ENCODE measurements around the gene ACVR1.
A peak's percentile ranks its signal among the peaks of the same experiment; 100 is the strongest.
"Not testable (repeated sequence)": the region's sequence is repeated elsewhere in the genome, so short reads cannot be mapped to it uniquely, and the experiment has no call there.

Gene ACVR1

DNA sequence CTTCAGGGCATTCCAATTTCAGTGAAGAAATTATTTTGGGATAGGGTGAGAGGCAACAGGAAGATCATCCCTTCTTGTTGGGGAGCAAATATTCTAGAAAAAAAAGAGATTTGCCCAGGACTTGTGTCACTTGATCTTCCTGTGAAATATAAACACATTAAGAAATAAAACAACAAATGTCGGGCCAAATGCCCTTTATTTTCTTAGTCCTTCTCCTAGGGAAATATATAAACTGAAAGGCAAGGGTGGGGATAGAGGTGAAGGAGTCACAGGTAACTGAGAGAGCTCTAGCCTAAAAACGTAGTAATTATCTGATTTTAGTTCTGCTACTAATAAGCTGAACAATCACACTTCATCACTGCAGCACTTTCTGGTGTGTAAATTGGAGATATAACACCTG, 142.9 kb downstream of the ACVR1 start:
- no peak for DNase-seq (ENCODE audit: low read depth)
- no peak overlapping the region for H3K4me3 ChIP-seq (ENCODE audit: low read length)
- TF ChIP-seq, protein P1, sequence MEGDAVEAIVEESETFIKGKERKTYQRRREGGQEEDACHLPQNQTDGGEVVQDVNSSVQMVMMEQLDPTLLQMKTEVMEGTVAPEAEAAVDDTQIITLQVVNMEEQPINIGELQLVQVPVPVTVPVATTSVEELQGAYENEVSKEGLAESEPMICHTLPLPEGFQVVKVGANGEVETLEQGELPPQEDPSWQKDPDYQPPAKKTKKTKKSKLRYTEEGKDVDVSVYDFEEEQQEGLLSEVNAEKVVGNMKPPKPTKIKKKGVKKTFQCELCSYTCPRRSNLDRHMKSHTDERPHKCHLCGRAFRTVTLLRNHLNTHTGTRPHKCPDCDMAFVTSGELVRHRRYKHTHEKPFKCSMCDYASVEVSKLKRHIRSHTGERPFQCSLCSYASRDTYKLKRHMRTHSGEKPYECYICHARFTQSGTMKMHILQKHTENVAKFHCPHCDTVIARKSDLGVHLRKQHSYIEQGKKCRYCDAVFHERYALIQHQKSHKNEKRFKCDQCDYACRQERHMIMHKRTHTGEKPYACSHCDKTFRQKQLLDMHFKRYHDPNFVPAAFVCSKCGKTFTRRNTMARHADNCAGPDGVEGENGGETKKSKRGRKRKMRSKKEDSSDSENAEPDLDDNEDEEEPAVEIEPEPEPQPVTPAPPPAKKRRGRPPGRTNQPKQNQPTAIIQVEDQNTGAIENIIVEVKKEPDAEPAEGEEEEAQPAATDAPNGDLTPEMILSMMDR (conservative IDR thresholded peaks at IDR 0.05; ENCODE audit: low read length) = no peak

DNA sequence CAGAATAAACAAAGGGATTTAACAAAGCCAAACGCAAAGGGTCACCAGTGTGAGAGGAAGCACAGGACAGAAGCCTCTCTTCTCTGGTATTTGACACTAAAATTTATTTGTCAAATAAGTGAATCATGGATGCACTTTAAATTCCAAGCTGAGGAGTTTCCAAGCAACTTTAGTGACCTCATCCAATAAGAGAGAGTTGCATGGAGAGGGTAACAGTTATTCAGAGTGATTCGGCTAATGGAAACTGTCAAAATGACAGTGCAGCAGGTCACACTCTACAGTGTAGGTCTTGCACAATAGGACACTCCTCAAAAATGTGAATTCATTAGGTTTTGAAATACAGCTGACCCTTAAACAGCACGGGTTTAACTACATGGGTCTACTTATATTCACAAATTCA, 143.5 kb downstream of the ACVR1 start:
- TF ChIP-seq, protein P1 (conservative IDR thresholded peaks at IDR 0.05; ENCODE audit: low read length) = no peak
- DNase-seq (ENCODE audit: low read depth) = peak; percentile 12
- H3K4me3 ChIP-seq (ENCODE audit: low read length) = no peak overlapping the region

DNA sequence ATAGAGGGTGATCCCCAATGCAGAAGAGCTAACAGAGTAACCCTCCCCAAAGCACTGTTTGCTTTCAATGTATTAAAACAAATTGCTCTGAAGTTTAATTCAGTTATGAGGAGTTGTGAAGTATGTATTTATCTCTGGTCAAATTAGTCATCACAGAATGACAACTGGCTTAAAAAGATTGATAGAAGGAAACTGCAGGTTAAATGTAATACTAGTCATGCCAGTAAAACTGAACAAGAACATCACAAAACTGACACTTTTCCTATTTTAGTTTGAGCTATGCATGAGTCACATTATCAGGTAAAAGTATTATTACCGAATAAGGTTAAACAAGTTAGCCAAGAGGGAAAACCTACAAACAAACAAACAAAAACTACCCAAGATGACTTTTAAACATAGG, 148.4 kb downstream of the ACVR1 start:
- H3K4me3 ChIP-seq (ENCODE audit: low read length) = no peak overlapping the region
- TF ChIP-seq, protein P1 (conservative IDR thresholded peaks at IDR 0.05; ENCODE audit: low read length) = no peak
- DNase-seq (ENCODE audit: low read depth) = no peak

DNA sequence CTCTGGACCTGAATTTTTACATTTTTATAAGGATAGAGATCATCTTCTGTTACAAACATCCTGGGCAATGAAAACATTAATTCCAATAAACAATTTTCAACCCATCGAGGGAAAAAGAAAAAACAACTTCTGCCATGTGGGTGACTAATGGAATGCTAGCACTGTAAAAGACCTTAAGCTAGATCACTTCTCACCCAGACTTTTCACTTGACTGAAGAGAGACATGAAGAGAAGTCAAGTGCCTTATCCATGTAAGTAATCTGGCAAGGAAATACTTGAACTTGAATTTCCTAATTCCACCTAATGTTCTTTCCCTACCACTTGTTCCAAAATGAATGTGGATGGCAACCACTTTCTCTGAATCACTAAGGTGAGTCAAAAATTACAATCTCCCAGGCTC, 149.2 kb downstream of the ACVR1 start:
- no peak for DNase-seq (ENCODE audit: low read depth)
- TF ChIP-seq, protein P1 (conservative IDR thresholded peaks at IDR 0.05; ENCODE audit: low read length) = no peak
- no peak overlapping the region for H3K4me3 ChIP-seq (ENCODE audit: low read length)

DNA sequence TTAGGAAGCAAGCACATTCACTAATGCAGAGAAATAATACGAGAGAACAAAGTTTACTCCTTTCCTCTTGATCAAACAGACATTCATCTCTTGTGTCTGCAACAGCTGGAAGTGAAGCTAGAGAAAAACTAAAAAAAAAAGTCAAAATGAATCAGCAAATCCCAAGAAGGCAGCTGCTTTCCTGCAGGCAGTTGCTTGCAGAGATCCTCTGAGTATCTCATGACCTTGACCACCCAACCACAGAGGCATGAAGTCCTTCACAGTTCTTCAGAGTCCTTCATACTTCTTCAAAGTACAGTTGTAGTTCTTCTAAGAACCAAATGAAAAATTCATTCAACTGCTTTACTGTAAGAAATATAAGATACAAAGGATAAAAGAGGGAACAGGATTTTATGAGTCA, 150.3 kb downstream of the ACVR1 start:
- H3K4me3 ChIP-seq (ENCODE audit: low read length) = no peak overlapping the region
- peak; percentile 3 for DNase-seq (ENCODE audit: low read depth)
- TF ChIP-seq, protein P1 (conservative IDR thresholded peaks at IDR 0.05; ENCODE audit: low read length) = no peak

DNA sequence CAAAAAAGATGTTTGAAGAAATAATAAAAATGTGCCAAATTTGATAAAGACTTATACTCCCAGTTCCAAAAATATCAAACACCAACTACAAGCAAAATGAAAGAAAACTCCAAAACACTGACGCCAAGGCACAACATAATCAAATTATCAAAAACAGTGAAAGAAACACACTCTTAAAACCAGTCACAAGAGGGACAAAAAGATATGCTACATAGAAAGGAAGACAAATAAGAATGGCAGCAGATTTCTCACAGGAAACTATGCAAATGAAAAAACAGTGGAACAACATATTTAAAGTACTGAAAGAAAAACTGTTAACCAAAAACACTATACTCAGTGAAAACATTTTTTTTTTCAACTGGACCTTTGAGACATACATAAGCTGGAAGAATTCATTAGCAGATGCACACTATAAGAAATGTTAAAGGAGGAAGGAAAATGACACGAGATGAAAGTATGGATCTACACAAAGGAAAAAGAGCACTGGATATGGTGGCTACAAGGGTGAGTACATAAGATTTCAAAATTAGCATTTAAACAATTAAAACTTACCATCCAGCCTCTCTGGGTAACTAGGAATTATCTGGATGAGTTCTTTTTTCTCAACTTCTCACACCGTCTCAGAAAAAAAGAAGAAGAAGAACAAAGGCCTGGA, 153.4 kb downstream of the ACVR1 start:
- DNase-seq (ENCODE audit: low read depth) = peak; percentile 21
- no peak overlapping the region for H3K4me3 ChIP-seq (ENCODE audit: low read length)
- TF ChIP-seq, protein P1 (conservative IDR thresholded peaks at IDR 0.05; ENCODE audit: low read length) = no peak

DNA sequence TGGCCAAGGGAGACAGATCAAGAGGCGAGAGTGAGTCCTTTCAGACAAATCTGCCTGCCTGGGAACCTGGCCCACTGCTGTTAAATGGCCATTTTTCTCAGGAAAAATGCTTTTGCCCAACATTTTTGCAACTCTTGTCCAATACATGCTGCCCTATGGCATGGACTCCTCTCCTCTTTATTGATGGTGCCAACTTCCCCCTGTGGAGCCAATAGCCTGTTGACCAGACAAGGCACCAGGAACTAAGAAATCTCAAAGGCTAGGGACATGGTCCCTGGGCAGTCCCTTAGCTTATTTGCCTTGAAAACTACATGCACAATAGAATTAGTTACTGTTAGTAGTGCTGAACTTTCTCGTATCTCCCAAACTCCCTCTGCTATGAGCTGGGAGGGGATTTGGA, 155.6 kb downstream of the ACVR1 start:
- no peak overlapping the region for H3K4me3 ChIP-seq (ENCODE audit: low read length)
- TF ChIP-seq, protein P1 (conservative IDR thresholded peaks at IDR 0.05; ENCODE audit: low read length) = no peak
- no peak for DNase-seq (ENCODE audit: low read depth)

DNA sequence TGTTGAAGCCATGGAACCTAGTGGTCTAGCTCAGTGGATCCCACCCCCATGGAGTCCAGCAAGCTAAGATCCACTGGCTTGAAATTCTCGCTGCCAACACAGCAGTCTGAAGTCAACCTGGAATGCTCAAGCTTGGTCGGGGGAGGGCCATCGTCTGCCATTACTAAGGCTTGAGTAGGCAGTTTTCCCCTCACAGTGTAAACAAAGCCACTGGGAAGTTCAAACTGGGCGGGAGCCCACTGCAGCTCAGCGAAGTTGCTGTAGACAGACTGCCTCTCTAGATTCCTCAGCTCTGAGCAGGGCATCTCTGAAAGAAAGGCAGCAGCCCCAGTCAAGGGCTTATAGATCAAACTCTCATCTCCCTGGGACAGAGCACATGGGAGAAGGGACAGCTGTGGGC, 171.5 kb downstream of the ACVR1 start:
- DNase-seq (ENCODE audit: low read depth); H3K4me3 ChIP-seq (ENCODE audit: low read length): not testable (repeated sequence)

DNA sequence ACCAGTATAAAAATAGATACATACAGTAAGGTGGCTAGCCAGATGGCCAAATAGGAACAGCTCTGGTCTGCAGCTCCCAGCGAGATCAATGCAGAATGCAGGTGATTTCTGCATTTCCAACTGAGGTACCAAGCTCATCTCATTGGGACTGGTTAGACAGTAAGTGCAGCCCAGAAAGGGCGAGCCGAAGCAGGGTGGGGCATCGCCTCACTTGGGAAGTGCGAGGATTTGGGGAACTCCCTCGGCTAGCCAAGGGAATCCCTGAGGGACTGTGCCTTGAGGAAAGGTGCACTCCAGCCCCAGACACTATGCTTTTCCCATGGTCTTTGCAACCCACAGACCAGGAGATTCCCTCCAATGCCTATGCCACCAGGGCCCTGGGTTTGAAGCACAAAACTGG, 172.0 kb downstream of the ACVR1 start:
- not testable (repeated sequence) for DNase-seq (ENCODE audit: low read depth); H3K4me3 ChIP-seq (ENCODE audit: low read length)

All from AG10803 (cell line).